ENCODE results near the gene HACD2. TPM values are rescaled to one million over a fixed set of nuclear protein-coding genes. Genes with fewer than 3 reads are reported as not detected.

The HACD2 gene
- total RNA-seq, 3 donors from 2014 or later (not counting 1 experiment from before 2014, with no cell fraction given): 16.1 to 34.1 (median 24.6) TPM

- DNase-seq (no peak), ATAC-seq (no peak)
- H3K27me3 Mint-ChIP-seq (ENCODE audit: low read depth in 2 of 2): peaks cover 19 to 35% of the 10 kb centered on the region in 2 donors
- Histone ChIP-seq H3K27ac (ENCODE audit: low read length) (no peak overlapping the region), H3K36me3 (ENCODE audit: control insufficient read depth, insufficient read depth, low read length) (no peaks in the 10 kb centered on the region), H3K27me3 (ENCODE audit: control insufficient read depth, insufficient read depth, low read length) (peaks cover 3% of the 10 kb centered on the region), H3K4me1 (ENCODE audit: control insufficient read depth, insufficient read depth, low read length) (peaks cover 6% of the 10 kb centered on the region), H3K4me3 (ENCODE audit: low read length) (no peak overlapping the region), H3K9me3 (ENCODE audit: control insufficient read depth, insufficient read depth, low read length) (no peaks in the 10 kb centered on the region)
- no peaks in the 10 kb centered on the region for H3K36me3 Mint-ChIP-seq
- H3K27ac Mint-ChIP-seq: no peak overlapping the region
- intact Hi-C loops (cut with micrococcal nuclease): no loop called here
- H3K9me3 Mint-ChIP-seq: no peaks in the 10 kb centered on the region
- H3K4me1 Mint-ChIP-seq: peaks cover 5 to 13% of the 10 kb centered on the region in 2 donors
- no peak overlapping the region for H3K4me3 Mint-ChIP-seq
- WGBS (ENCODE audit: insufficient coverage): 92% methylated on average over 10 of the region's 10 CpGs
- no peak for TF ChIP-seq CTCF (IDR thresholded peaks at IDR 0.05)
These were observed 105.0 kb downstream of the HACD2 start for GRCh38 chr3:123479891-123480290.

GRCh38 chr3:123478314-123478713, 106.5 kb downstream of the HACD2 start:
- H3K9me3 Mint-ChIP-seq: no peaks in the 10 kb centered on the region
- DNase-seq (no peak), ATAC-seq (no peak)
- no peak for TF ChIP-seq CTCF (IDR thresholded peaks at IDR 0.05)
- H3K4me3 Mint-ChIP-seq: no peak overlapping the region
- intact Hi-C loops (cut with micrococcal nuclease): no loop called here
- Histone ChIP-seq H3K4me1 (ENCODE audit: control insufficient read depth, insufficient read depth, low read length) (peaks cover 6% of the 10 kb centered on the region), H3K36me3 (ENCODE audit: control insufficient read depth, insufficient read depth, low read length) (no peaks in the 10 kb centered on the region), H3K27me3 (ENCODE audit: control insufficient read depth, insufficient read depth, low read length) (peaks cover 3% of the 10 kb centered on the region), H3K27ac (ENCODE audit: low read length) (no peak overlapping the region), H3K9me3 (ENCODE audit: control insufficient read depth, insufficient read depth, low read length) (no peaks in the 10 kb centered on the region), H3K4me3 (ENCODE audit: low read length) (no peak overlapping the region)
- 36% methylated on average over 2 of the region's 2 CpGs for WGBS (ENCODE audit: insufficient coverage)
- H3K4me1 Mint-ChIP-seq: peaks cover 5 to 13% of the 10 kb centered on the region in 2 donors
- no peak overlapping the region for H3K27ac Mint-ChIP-seq
- peaks cover 19 to 45% of the 10 kb centered on the region in 2 donors for H3K27me3 Mint-ChIP-seq (ENCODE audit: low read depth in 2 of 2)
- H3K36me3 Mint-ChIP-seq: no peaks in the 10 kb centered on the region

GRCh38 chr3:123476967-123477750, 107.7 kb downstream of the HACD2 start:
- H3K27me3 Mint-ChIP-seq (ENCODE audit: low read depth in 2 of 2): peaks cover 19 to 52% of the 10 kb centered on the region in 2 donors
- peaks cover 5 to 13% of the 10 kb centered on the region in 2 donors for H3K4me1 Mint-ChIP-seq
- no peak overlapping the region for H3K27ac ChIP-seq (ENCODE audit: low read length)
- no peak for TF ChIP-seq CTCF (IDR thresholded peaks at IDR 0.05)
- H3K4me1 ChIP-seq (ENCODE audit: control insufficient read depth, insufficient read depth, low read length): peaks cover 6% of the 10 kb centered on the region
- WGBS (ENCODE audit: insufficient coverage): 90% methylated on average over 15 of the region's 15 CpGs
- H3K36me3 ChIP-seq (ENCODE audit: control insufficient read depth, insufficient read depth, low read length): no peaks in the 10 kb centered on the region
- H3K9me3 Mint-ChIP-seq: no peaks in the 10 kb centered on the region
- DNase-seq: no peak
- peaks cover 3% of the 10 kb centered on the region for H3K27me3 ChIP-seq (ENCODE audit: control insufficient read depth, insufficient read depth, low read length)
- no peak overlapping the region for H3K4me3 Mint-ChIP-seq
- H3K9me3 ChIP-seq (ENCODE audit: control insufficient read depth, insufficient read depth, low read length): no peaks in the 10 kb centered on the region
- intact Hi-C loops (cut with micrococcal nuclease): no loop called here
- ATAC-seq: no peak
- H3K4me3 ChIP-seq (ENCODE audit: low read length): no peak overlapping the region
- H3K27ac Mint-ChIP-seq: no peak overlapping the region
- no peaks in the 10 kb centered on the region for H3K36me3 Mint-ChIP-seq

Data from natural killer cell (primary cell).